Vagina (tissue), 2 donors: ENCODE data around the gene CXCL10. TPM values are rescaled to one million over a fixed set of nuclear protein-coding genes. Genes with fewer than 3 reads are reported as not detected.

ENCODE experiments used
- DNase-seq, 2 donors: peaks; one replicate each; pipeline ENCODE4 v3.0.0-alpha.2; 2017; ENCODE audit errors: extremely low spot score in 2 of 2
- H3K27ac ChIP-seq: fragments of 200-600 bp; sonication (generic); one replicate; pipeline ENCODE4 v1.5.1; 2019
- H3K27me3 ChIP-seq: fragments of 200-600 bp; sonication (generic); one replicate; pipeline ENCODE4 v1.5.1; 2019
- H3K36me3 ChIP-seq, 2 donors: fragments of 200-600 bp; sonication (generic); one replicate each; pipeline ENCODE4 v1.5.1; 2017 to 2019
- H3K4me1 ChIP-seq: fragments of 200-600 bp; sonication (generic); one replicate; pipeline ENCODE4 v1.5.1; 2019
- H3K4me3 ChIP-seq, 2 donors: fragments of 200-600 bp; sonication (generic); 1 replicate in 1 of 2; 2 replicates in 1 of 2; pipeline ENCODE4 v1.5.1; 2016 to 2019
- H3K9me3 ChIP-seq: fragments of 200-600 bp; sonication (generic); one replicate; pipeline ENCODE4 v1.5.1; 2019
- CTCF ChIP-seq, 3 experiments: fragments of 450-650 bp in 2 of 3; fragments of 200-600 bp in 1 of 3; sonication (generic) in 1 of 3; IDR thresholded peaks; one replicate each; pipeline ENCODE4 v1.5.1; 2017 to 2019; ENCODE audit warnings: antibody characterized with exemption in 3 of 3, mild to moderate bottlenecking in 2 of 3, moderate library complexity in 2 of 3
- POLR2A ChIP-seq, 2 donors: fragments of 450-650 bp; IDR thresholded peaks; one replicate each; pipeline ENCODE4 v1.6.1; 2017; ENCODE audit warnings: antibody characterized with exemption in 2 of 2, mild to moderate bottlenecking in 2 of 2, moderate library complexity in 2 of 2
- POLR2AphosphoS5 ChIP-seq, 2 donors: sonication (generic); formaldehyde crosslinking; IDR thresholded peaks; one replicate each; pipeline ENCODE4 v1.9.0; 2017; ENCODE audit warnings: antibody characterized with exemption in 2 of 2, mild to moderate bottlenecking in 2 of 2, low read depth in 1 of 2; ENCODE audit not compliant: insufficient read depth in 1 of 2
- intact Hi-C: fragments of 100-400 bp; cut with DNase I; formaldehyde crosslinking; loops from one replicate; pipeline ENCODE4 v1.15.1; 2023
- total RNA-seq: library from RNA; depleted of rRNA; stranded (reverse); fragments of >200 nt; gene quantifications from one replicate; pipeline ENCODE4 v1.2.3, GENCODE V29; 2016

CXCL10 gene
- total RNA-seq, 1 donor from 2014 or later, result 1.7 TPM

DNA sequence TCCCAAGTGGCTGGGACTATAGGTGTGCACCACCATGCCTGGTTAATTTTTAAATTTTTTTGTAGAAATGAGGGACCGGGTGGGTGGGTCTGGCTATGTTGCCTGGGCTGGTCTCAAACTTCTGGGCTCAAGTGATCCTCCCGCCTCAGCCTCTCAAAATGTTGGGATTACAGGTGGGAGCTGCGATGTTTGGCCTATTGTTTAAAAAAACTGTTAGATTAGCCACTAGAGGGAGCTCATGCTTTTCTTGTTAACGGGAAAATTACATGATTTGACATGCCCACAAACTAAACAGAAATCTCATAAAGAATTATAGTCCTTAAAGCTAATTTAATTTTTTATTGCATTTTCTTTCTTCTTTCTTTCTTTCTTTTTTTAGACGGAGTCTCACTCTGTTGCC is 27.6 kb downstream of the CXCL10 start:
- H3K4me3 ChIP-seq, result no peak overlapping the region
- no peaks in the 10 kb centered on the region for H3K4me1 ChIP-seq
- no peak for DNase-seq
- H3K36me3 ChIP-seq, result no peaks in the 10 kb centered on the region
- no peaks in the 10 kb centered on the region for H3K27me3 ChIP-seq
- intact Hi-C loops, result loop anchor here (5.0 kb wide), 1 partner anchor 72 kb away; no protein-coding TSS in a partner anchor
- no peaks in the 10 kb centered on the region for H3K9me3 ChIP-seq
- TF ChIP-seq POLR2A (IDR thresholded peaks at IDR 0.05) (no peak), CTCF (IDR thresholded peaks at IDR 0.05) (peak; percentile 42 to 65 (median 52))
- no peak overlapping the region for H3K27ac ChIP-seq

DNA sequence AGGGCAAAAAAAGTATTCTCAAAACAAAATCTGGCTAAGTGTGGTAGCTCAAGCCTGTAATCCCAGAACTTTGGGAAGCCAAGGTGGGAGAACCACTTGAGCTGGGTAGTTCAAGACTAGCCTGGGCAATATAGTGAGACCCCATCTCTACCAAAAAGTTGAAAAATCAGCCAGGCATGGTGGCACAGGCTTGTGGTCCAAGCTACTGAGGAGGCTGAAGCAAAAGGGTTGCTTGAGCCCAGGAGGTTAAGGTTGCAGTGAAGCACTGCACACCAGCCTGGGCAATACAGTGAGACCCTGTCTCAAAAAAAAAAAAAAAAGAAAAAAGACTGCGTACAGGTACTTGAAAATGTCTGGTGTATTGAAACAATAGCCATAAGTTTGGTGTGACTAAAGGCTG is 30.8 kb downstream of the CXCL10 start:
- Histone ChIP-seq H3K9me3 (no peaks in the 10 kb centered on the region), H3K4me3 (no peak overlapping the region), H3K4me1 (peaks cover 24% of the 10 kb centered on the region), H3K27me3 (no peaks in the 10 kb centered on the region), H3K27ac (no peak overlapping the region), H3K36me3 (no peaks in the 10 kb centered on the region)
- no peak for DNase-seq
- TF ChIP-seq POLR2AphosphoS5 (IDR thresholded peaks at IDR 0.05; ENCODE audit: insufficient read depth in 1 of 2, low read depth in 1 of 2) (no peak), CTCF (IDR thresholded peaks at IDR 0.05) (no peak), POLR2A (IDR thresholded peaks at IDR 0.05) (no peak)
- intact Hi-C loops, result no loop called here

DNA sequence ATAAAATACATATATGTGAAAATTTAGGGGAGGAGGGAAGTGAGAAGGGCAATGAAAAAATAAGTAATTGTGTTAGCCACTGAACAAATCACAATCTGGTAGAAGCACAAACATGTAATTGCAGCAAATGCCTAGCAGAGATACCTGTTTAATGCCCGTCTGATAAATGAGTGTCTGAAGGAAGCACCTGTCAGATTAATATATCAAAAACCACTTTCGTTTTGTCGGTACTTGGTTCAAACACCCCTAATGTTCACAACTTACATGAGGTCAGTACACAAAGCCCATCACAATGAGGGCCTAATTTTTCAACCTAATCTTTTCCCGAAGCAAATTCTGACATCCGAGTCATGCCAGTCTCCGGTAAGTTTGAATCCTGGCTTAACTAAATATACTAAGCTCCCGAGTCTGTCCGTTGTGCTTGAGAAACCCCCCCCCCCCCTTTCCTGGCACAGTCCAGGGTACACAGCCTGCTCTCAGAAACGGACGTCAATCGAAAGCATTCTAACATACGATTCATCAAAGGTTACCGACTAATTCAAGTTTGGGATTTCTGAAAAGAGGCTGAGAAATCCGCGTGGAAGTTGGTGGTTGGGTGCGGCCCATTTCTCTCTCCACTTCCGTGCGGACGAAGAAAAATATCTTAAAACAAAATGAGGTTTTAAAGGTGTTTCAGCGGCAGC is 33.3 kb downstream of the CXCL10 start:
- intact Hi-C loops, result no loop called here
- Histone ChIP-seq H3K9me3 (no peaks in the 10 kb centered on the region), H3K36me3 (no peaks in the 10 kb centered on the region), H3K4me1 (peaks cover 26% of the 10 kb centered on the region), H3K27me3 (no peaks in the 10 kb centered on the region), H3K27ac (peak overlapping the region; percentile 60), H3K4me3 (peak overlapping the region; percentile 53 to 78)
- DNase-seq, result no peak
- no peak for TF ChIP-seq POLR2AphosphoS5 (IDR thresholded peaks at IDR 0.05; ENCODE audit: insufficient read depth in 1 of 2, low read depth in 1 of 2)
- TF ChIP-seq POLR2A (IDR thresholded peaks at IDR 0.05), result no peak
- TF ChIP-seq CTCF (IDR thresholded peaks at IDR 0.05), result no peak

- Histone ChIP-seq H3K9me3 (no peaks in the 10 kb centered on the region), H3K36me3 (peaks cover 0 to 13% of the 10 kb centered on the region in 2 donors), H3K27me3 (no peaks in the 10 kb centered on the region), H3K4me1 (peaks cover 26% of the 10 kb centered on the region), H3K27ac (no peak overlapping the region), H3K4me3 (no peak overlapping the region)
- no peak for DNase-seq
- intact Hi-C loops, result no loop called here
- TF ChIP-seq POLR2AphosphoS5 (IDR thresholded peaks at IDR 0.05; ENCODE audit: insufficient read depth in 1 of 2, low read depth in 1 of 2) (no peak), POLR2A (IDR thresholded peaks at IDR 0.05) (no peak), CTCF (IDR thresholded peaks at IDR 0.05) (no peak)
Measured at GRCh38 chr4:75985116-75985515, 38.2 kb downstream of the CXCL10 start.

GRCh38 chr4:75980576-75980975 is 42.7 kb downstream of the CXCL10 start:
- H3K27me3 ChIP-seq, result no peaks in the 10 kb centered on the region
- TF ChIP-seq POLR2A (IDR thresholded peaks at IDR 0.05) (no peak), CTCF (IDR thresholded peaks at IDR 0.05) (no peak), POLR2AphosphoS5 (IDR thresholded peaks at IDR 0.05; ENCODE audit: insufficient read depth in 1 of 2, low read depth in 1 of 2) (no peak)

More at GRCh38 chr4:75980576-75980975, 42.7 kb downstream of the CXCL10 start:
- Histone ChIP-seq H3K27ac (no peak overlapping the region), H3K9me3 (no peaks in the 10 kb centered on the region), H3K4me3 (no peak overlapping the region), H3K4me1 (no peaks in the 10 kb centered on the region), H3K36me3 (peaks cover 0 to 43% of the 10 kb centered on the region in 2 donors)
- intact Hi-C loops, result no loop called here
- no peak for DNase-seq
